Fibroblast of pulmonary artery (primary cell): ENCODE results near the gene TENM4.

ENCODE experiments used
- DNase-seq: peaks from one replicate; pipeline ENCODE4 v3.0.0-alpha.2; 2010; ENCODE audit warnings: low read depth
- H3K4me3 ChIP-seq: replicated peaks from 2 replicates; pipeline ENCODE4 v1.5.1; 2011; ENCODE audit warnings: low read depth, mild to moderate bottlenecking, control low read depth, low read length, moderate library complexity
- TF ChIP-seq, protein P1 (sequence below): IDR thresholded peaks from 2 replicates; pipeline ENCODE4 v1.5.1; 2011; ENCODE audit warnings: mild to moderate bottlenecking, control low read depth, low read length, inconsistent platforms; ENCODE audit errors: missing control alignments

The TENM4 gene

DNA sequence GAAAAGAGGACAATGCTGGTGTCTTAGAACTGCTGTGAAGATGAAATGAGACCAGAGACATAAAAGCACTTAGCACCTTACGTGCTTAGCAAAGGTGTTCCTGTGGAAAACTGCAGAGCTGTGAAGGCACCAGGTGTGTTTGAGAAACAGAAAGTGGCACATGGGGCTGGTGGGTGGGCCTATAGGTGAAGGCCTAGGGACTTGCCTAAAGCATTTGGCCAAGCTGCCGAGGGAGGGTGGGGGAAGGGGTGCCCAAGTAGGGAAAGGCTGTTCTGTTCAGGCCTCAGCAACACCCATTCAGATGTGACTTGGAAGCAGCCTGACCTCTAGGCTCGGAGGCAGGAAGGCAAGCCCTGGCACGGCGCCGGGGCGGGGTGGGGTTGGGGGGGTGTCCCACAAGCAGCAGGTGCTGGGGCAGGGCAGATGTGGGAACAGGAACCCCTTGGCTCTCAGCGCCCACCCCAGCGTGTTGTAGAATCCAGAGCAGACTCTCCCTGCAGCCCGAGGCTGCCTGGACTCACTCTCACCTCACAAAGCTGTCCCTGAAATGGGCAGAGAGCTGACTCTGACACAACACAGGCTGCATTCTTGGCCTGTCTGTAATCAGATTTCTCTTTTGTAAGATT is 499.5 kb downstream of the TENM4 start:
- TF ChIP-seq, protein P1, sequence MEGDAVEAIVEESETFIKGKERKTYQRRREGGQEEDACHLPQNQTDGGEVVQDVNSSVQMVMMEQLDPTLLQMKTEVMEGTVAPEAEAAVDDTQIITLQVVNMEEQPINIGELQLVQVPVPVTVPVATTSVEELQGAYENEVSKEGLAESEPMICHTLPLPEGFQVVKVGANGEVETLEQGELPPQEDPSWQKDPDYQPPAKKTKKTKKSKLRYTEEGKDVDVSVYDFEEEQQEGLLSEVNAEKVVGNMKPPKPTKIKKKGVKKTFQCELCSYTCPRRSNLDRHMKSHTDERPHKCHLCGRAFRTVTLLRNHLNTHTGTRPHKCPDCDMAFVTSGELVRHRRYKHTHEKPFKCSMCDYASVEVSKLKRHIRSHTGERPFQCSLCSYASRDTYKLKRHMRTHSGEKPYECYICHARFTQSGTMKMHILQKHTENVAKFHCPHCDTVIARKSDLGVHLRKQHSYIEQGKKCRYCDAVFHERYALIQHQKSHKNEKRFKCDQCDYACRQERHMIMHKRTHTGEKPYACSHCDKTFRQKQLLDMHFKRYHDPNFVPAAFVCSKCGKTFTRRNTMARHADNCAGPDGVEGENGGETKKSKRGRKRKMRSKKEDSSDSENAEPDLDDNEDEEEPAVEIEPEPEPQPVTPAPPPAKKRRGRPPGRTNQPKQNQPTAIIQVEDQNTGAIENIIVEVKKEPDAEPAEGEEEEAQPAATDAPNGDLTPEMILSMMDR, result no peak
- no peak overlapping the region for H3K4me3 ChIP-seq
- no peak for DNase-seq

DNA sequence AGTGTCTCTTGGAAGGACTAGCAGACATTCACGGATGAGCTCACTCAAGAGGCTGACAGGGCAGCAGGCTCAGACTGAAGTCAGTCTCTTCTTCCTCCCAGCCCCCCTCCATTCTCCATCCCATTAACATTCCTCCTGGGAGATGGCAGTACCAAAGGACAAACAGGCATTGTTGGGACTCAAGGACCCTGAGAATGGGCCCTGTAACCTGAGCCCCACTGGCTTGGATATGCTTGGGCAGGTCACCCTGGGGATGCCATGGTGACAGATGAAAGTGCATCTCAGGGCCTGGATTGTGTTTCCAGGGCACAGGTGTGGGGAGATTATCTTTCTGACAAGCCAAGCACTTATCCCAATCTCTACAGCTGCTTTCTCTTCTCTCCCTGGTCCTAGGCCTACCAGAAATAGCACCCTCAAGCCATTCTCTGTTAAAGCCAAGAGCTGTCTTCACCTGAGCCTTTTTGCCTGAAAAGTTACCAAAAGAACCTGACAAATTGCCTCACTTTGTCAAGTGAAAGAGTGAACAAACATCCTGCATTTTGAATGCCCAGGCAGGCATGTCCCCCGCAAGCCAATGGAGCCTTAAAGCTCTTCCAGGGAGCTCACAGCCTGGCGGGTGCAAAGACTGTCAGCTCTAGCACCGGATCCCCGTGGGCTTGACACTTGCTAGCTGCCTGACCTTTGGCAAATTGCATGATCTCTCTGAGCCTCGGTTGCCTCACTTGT is 500.2 kb downstream of the TENM4 start:
- no peak for DNase-seq
- no peak overlapping the region for H3K4me3 ChIP-seq
- TF ChIP-seq, protein P1, result no peak

DNA sequence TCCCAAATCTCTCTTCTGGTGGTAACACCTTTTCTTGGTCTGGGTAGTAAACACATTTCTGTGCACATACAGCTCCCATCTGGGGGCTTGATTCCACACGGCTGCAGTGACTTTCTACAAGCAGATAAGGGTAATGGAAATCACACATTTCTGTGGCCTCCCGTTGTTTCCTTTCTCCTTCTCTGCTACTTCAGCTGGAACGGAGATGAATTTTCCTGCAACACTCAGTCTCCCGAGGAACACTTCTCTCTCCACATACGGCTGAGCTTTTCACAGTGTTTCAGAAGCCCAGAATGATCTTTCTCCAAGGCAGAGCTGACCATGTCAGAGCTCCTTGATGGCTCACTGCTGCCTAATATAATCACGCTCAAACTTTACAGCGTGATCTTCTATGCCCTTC is 501.9 kb downstream of the TENM4 start:
- TF ChIP-seq, protein P1, result no peak
- no peak for DNase-seq
- H3K4me3 ChIP-seq, result no peak overlapping the region

DNA sequence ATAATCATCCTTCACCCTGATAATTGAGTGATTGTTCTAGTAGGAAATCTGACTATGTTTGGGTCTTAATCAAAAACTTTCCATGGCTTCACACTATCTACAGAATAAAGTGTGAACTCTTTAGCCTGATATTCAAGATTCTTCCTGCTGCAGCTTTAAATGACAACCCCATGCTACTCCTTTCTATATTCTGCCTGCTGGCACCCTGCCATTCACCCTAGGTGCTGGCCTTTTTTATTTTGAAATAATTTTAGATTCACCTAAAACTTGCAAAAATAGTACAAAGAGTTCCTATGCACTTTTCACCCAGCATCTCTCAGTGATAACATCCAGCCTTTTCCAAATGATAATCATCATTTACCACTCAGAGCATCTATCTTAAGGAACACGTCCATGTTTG is 502.8 kb downstream of the TENM4 start:
- no peak for DNase-seq
- TF ChIP-seq, protein P1, result no peak
- no peak overlapping the region for H3K4me3 ChIP-seq

DNA sequence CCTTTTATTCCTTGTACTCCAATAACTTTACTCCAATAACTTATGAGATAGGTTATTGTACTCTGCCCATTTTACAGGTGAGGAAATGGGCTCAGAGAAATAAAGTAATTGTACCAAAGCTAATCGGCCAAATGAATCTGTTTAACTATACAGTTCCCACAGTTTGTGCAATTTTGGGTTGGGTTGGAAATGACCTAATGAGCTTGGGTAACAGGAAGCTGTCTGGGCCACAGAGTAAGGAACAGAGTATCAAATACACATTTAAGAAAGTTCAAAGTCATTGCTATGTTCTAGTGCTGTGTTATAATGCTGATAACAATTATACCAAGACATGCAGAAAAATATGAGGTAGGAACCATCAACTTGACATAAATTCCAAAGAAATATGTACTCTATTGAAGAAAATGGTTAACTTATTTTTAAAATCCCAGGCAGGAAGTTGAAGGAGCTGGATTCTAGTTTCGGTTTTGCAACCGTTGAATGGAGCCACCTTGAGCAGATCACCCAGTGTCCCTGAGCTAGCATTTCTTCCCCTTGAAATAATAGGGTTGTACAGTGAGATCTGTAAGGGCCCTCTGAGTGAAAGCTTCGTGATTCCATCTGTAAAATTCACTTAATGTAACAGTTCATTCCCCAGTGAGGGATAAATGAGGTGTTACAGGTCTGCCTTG is 505.3 kb downstream of the TENM4 start:
- TF ChIP-seq, protein P1, result no peak
- DNase-seq, result no peak

DNA sequence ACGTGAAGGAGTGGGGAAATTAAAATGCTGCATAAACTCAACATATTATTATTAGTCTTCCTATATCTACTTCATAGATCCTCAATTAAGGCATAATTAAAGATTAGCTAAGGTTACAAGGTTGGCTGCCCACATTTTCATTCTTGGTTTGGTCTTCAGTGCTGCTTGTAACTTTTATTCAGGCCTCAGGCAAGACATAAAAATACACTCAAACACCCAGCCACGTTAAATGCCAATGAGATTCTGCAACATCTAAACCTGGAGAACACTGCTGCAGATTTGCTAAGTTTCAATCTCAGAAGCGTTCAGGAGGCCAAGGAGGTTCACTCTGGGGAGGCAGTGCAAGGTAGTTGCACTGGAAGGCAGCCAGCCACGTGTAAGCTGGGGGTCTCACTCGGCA is 507.5 kb downstream of the TENM4 start:
- DNase-seq, result no peak
- TF ChIP-seq, protein P1, result no peak
- H3K4me3 ChIP-seq, result no peak overlapping the region

More for the DNA sequence above, 505.3 kb downstream of the TENM4 start:
- no peak overlapping the region for H3K4me3 ChIP-seq
